HL-60 (cell line): ENCODE results near the gene ACAT1.

Experiments used
- DNase-seq, 2 experiments: peaks; one replicate each; pipeline ENCODE4 v3.0.0-alpha.2; 2010 to 2020; ENCODE audit warnings: low read depth in 1 of 2, low spot score in 1 of 2
- H3K27ac ChIP-seq: fragments of 250-450 bp; sonication (Bioruptor Pico); replicated peaks from 2 replicates; pipeline ENCODE4 v1.5.1; 2020; ENCODE audit warnings: mild to moderate bottlenecking, moderate library complexity
- H3K27me3 ChIP-seq: fragments of 250-450 bp; sonication (Bioruptor Pico); 2 replicates; pipeline ENCODE4 v1.5.1; 2021; ENCODE audit warnings: mild to moderate bottlenecking, moderate library complexity; ENCODE audit not compliant: insufficient read depth, poor library complexity, severe bottlenecking
- H3K4me3 ChIP-seq: replicated peaks from 2 replicates; pipeline ENCODE4 v1.5.1; 2011; ENCODE audit warnings: mild to moderate bottlenecking, control low read depth, low read length; ENCODE audit not compliant: insufficient read depth
- GABPA ChIP-seq: IDR thresholded peaks from 2 replicates; pipeline ENCODE4 v1.6.1; 2012; ENCODE audit warnings: low read depth
- POLR2AphosphoS5 ChIP-seq: IDR thresholded peaks from 2 replicates; pipeline ENCODE4 v1.6.1; 2012; ENCODE audit warnings: low read depth
- REST ChIP-seq: IDR thresholded peaks from 2 replicates; pipeline ENCODE4 v1.6.1; 2012; ENCODE audit warnings: low read depth; ENCODE audit not compliant: insufficient replicate concordance
- SPI1 ChIP-seq: IDR thresholded peaks from 2 replicates; pipeline ENCODE4 v1.6.1; 2012; ENCODE audit warnings: low read depth, mild to moderate bottlenecking, borderline replicate concordance
- TF ChIP-seq, protein P1 (sequence below): IDR thresholded peaks from one replicate; pipeline ENCODE4 v1.5.1; 2011; ENCODE audit warnings: low read length, control low read depth, inconsistent platforms; ENCODE audit not compliant: insufficient read depth

ACAT1 gene

GRCh38 chr11:108135845-108136544 is 14.6 kb downstream of the ACAT1 start:
- no peak for DNase-seq
- Histone ChIP-seq H3K4me3 (no peak overlapping the region), H3K27ac (no peak overlapping the region), H3K27me3 (no peaks in the 10 kb centered on the region)
- TF ChIP-seq GABPA (no peak), SPI1 (no peak), POLR2AphosphoS5 (no peak), REST (no peak)
- TF ChIP-seq, protein P1, sequence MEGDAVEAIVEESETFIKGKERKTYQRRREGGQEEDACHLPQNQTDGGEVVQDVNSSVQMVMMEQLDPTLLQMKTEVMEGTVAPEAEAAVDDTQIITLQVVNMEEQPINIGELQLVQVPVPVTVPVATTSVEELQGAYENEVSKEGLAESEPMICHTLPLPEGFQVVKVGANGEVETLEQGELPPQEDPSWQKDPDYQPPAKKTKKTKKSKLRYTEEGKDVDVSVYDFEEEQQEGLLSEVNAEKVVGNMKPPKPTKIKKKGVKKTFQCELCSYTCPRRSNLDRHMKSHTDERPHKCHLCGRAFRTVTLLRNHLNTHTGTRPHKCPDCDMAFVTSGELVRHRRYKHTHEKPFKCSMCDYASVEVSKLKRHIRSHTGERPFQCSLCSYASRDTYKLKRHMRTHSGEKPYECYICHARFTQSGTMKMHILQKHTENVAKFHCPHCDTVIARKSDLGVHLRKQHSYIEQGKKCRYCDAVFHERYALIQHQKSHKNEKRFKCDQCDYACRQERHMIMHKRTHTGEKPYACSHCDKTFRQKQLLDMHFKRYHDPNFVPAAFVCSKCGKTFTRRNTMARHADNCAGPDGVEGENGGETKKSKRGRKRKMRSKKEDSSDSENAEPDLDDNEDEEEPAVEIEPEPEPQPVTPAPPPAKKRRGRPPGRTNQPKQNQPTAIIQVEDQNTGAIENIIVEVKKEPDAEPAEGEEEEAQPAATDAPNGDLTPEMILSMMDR, result no peak

- H3K4me3 ChIP-seq, result no peak overlapping the region
- no peak for TF ChIP-seq GABPA
- TF ChIP-seq, protein P1, result no peak
- no peak for TF ChIP-seq POLR2AphosphoS5
- no peak for TF ChIP-seq SPI1
- no peak for TF ChIP-seq REST
- no peak for DNase-seq
- H3K27ac ChIP-seq, result no peak overlapping the region
- no peaks in the 10 kb centered on the region for H3K27me3 ChIP-seq
Measured at GRCh38 chr11:108137212-108137611, 15.8 kb downstream of the ACAT1 start.

- no peak overlapping the region for H3K4me3 ChIP-seq
- no peak overlapping the region for H3K27ac ChIP-seq
- no peak for TF ChIP-seq POLR2AphosphoS5
- TF ChIP-seq GABPA, result no peak
- TF ChIP-seq, protein P1, result no peak
- no peak for TF ChIP-seq SPI1
- TF ChIP-seq REST, result no peak
- DNase-seq, result no peak
- no peaks in the 10 kb centered on the region for H3K27me3 ChIP-seq
Measured at GRCh38 chr11:108142304-108142703, 20.9 kb downstream of the ACAT1 start.
